Mesenchymal stem cell (in vitro differentiated cells and primary cell): ENCODE results near the gene ACBD4.

ENCODE experiments used
- DNase-seq: peaks from one replicate; pipeline ENCODE4 v3.0.0-alpha.2; 2013
- H2AFZ ChIP-seq: one replicate; pipeline ENCODE4 v1.6.1; 2013; ENCODE audit warnings: low read depth, mild to moderate bottlenecking, control low read depth, inconsistent platforms, low read length, moderate library complexity
- H2AK5ac ChIP-seq: 2 replicates; pipeline ENCODE4 v1.6.1; 2013; ENCODE audit warnings: low read length, moderate library complexity, mild to moderate bottlenecking, inconsistent platforms; ENCODE audit not compliant: severe bottlenecking
- H2BK120ac ChIP-seq: one replicate; pipeline ENCODE4 v1.6.1; 2013; ENCODE audit warnings: low read depth, mild to moderate bottlenecking, inconsistent platforms, low read length, moderate library complexity
- H2BK12ac ChIP-seq, 2 experiments: one replicate each; pipeline ENCODE4 v1.6.1; 2013; ENCODE audit warnings: inconsistent platforms in 2 of 2, low read length in 2 of 2, mild to moderate bottlenecking in 2 of 2, moderate library complexity in 2 of 2, control low read depth in 1 of 2
- H2BK15ac ChIP-seq: one replicate; pipeline ENCODE4 v1.6.1; 2013; ENCODE audit warnings: mild to moderate bottlenecking, low read depth, inconsistent platforms; ENCODE audit not compliant: poor library complexity, severe bottlenecking
- H2BK5ac ChIP-seq: 2 replicates; pipeline ENCODE4 v1.6.1; 2013; ENCODE audit warnings: low read depth, mild to moderate bottlenecking, low read length, control low read depth, inconsistent platforms; ENCODE audit not compliant: poor library complexity, severe bottlenecking
- H3K14ac ChIP-seq, 2 experiments: one replicate each; pipeline ENCODE4 v1.6.1; 2013; ENCODE audit warnings: inconsistent platforms in 2 of 2, low read length in 2 of 2, control low read depth in 1 of 2, mild to moderate bottlenecking in 1 of 2, moderate library complexity in 1 of 2
- H3K18ac ChIP-seq, 2 experiments: one replicate each; pipeline ENCODE4 v1.6.1; 2013; ENCODE audit warnings: inconsistent platforms in 2 of 2, low read length in 2 of 2, control low read depth in 1 of 2, low read depth in 1 of 2, mild to moderate bottlenecking in 1 of 2
- H3K23ac ChIP-seq, 2 experiments: one replicate each; pipeline ENCODE4 v1.6.1; 2013; ENCODE audit warnings: inconsistent platforms in 2 of 2, low read length in 2 of 2, mild to moderate bottlenecking in 2 of 2, moderate library complexity in 2 of 2, control low read depth in 1 of 2
- H3K27ac ChIP-seq: 2 replicates; pipeline ENCODE4 v1.5.1; 2013; ENCODE audit warnings: mild to moderate bottlenecking, moderate library complexity, low read length, control low read depth, inconsistent platforms; ENCODE audit not compliant: poor library complexity, severe bottlenecking
- H3K27me3 ChIP-seq, 2 experiments: 2 replicates each; pipeline versions ENCODE4 v1.6.1 to v1.7.0; 2013; ENCODE audit warnings: low read length in 2 of 2, mild to moderate bottlenecking in 2 of 2, moderate library complexity in 2 of 2, control low read depth in 1 of 2, inconsistent platforms in 1 of 2; ENCODE audit not compliant: control insufficient read depth in 1 of 2, insufficient read depth in 1 of 2
- H3K36me3 ChIP-seq, 2 experiments: 2 replicates each; pipeline versions ENCODE4 v1.6.1 to v1.7.0; 2013; ENCODE audit warnings: low read length in 2 of 2, control low read depth in 1 of 2, inconsistent platforms in 1 of 2, low read depth in 1 of 2, mild to moderate bottlenecking in 1 of 2; ENCODE audit not compliant: insufficient read depth in 2 of 2, control insufficient read depth in 1 of 2
- H3K4ac ChIP-seq, 2 experiments: one replicate each; pipeline ENCODE4 v1.6.1; 2013; ENCODE audit warnings: inconsistent platforms in 2 of 2, low read length in 2 of 2, mild to moderate bottlenecking in 2 of 2, moderate library complexity in 2 of 2, control low read depth in 1 of 2, low read depth in 1 of 2
- H3K4me1 ChIP-seq: 2 replicates; pipeline ENCODE4 v1.6.1; 2013; ENCODE audit warnings: low read depth, low read length, control low read depth; ENCODE audit not compliant: control insufficient read depth, insufficient read depth
- H3K4me2 ChIP-seq: 2 replicates; pipeline ENCODE4 v1.6.1; 2013; ENCODE audit warnings: low read length, mild to moderate bottlenecking, inconsistent platforms; ENCODE audit not compliant: poor library complexity, severe bottlenecking
- H3K4me3 ChIP-seq, 2 experiments: 2 replicates each; pipeline versions ENCODE4 v1.5.1 to v1.7.0; 2013; ENCODE audit warnings: low read length in 2 of 2, mild to moderate bottlenecking in 2 of 2, control low read depth in 1 of 2, low read depth in 1 of 2; ENCODE audit not compliant: insufficient read depth in 1 of 2
- H3K79me1 ChIP-seq: replicated peaks from 2 replicates; pipeline ENCODE4 v1.6.1; 2013; ENCODE audit warnings: mild to moderate bottlenecking, control low read depth, low read length, inconsistent platforms; ENCODE audit not compliant: poor library complexity, severe bottlenecking
- H3K9ac ChIP-seq: 2 replicates; pipeline ENCODE4 v1.7.0; 2013; ENCODE audit warnings: mild to moderate bottlenecking, low read length, moderate library complexity
- H3K9me3 ChIP-seq: 2 replicates; pipeline ENCODE4 v1.7.0; 2013; ENCODE audit warnings: mild to moderate bottlenecking, low read length; ENCODE audit not compliant: control insufficient read depth
- H4K8ac ChIP-seq: one replicate; pipeline ENCODE4 v1.6.1; 2013; ENCODE audit warnings: inconsistent platforms, mild to moderate bottlenecking, low read length, moderate library complexity
- H4K91ac ChIP-seq: one replicate; pipeline ENCODE4 v1.6.1; 2013; ENCODE audit warnings: mild to moderate bottlenecking, low read length, inconsistent platforms
- WGBS: methylation state at CpG from one replicate; pipeline ENCODE4 v1.1.7; 2013; ENCODE audit warnings: mixed read lengths; 5-methylcytosine and 5-hydroxymethylcytosine counted together

ACBD4 gene

GRCh38 chr17:45087504-45087975, 47.9 kb upstream of the ACBD4 start:
- Histone ChIP-seq H2AFZ (no peak overlapping the region), H3K4me3 (no peak overlapping the region), H3K36me3 (peaks cover 56 to 87% of the 10 kb centered on the region in 2 experiments), H3K18ac (no peak overlapping the region), H3K4me2 (no peak overlapping the region), H2BK5ac (no peak overlapping the region), H2AK5ac (no peak overlapping the region), H3K27ac (peak overlapping the region; percentile 46), H3K23ac (no peak overlapping the region), H3K9me3 (no peaks in the 10 kb centered on the region), H3K4me1 (peaks cover 25% of the 10 kb centered on the region), H3K27me3 (no peaks in the 10 kb centered on the region), H3K9ac (peak overlapping the region; percentile 53), H2BK12ac (no peak overlapping the region), H4K91ac (no peak overlapping the region), H2BK120ac (no peak overlapping the region), H4K8ac (no peak overlapping the region), H3K79me1 (peaks cover 16% of the 10 kb centered on the region), H3K4ac (no peak overlapping the region), H2BK15ac (no peak overlapping the region), H3K14ac (no peak overlapping the region)
- WGBS = 92% methylated on average over 3 of the region's 3 CpGs
- no peak for DNase-seq

GRCh38 chr17:45087978-45088377, 47.5 kb upstream of the ACBD4 start:
- Histone ChIP-seq H3K4me2 (no peak overlapping the region), H3K36me3 (peaks cover 55 to 83% of the 10 kb centered on the region in 2 experiments), H3K9me3 (no peaks in the 10 kb centered on the region), H3K14ac (no peak overlapping the region), H2BK120ac (no peak overlapping the region), H3K79me1 (peaks cover 16% of the 10 kb centered on the region), H4K91ac (no peak overlapping the region), H3K4ac (no peak overlapping the region), H3K9ac (peak overlapping the region; percentile 53), H2BK12ac (no peak overlapping the region), H2AFZ (no peak overlapping the region), H3K4me3 (no peak overlapping the region), H2BK5ac (no peak overlapping the region), H3K4me1 (peaks cover 25% of the 10 kb centered on the region), H4K8ac (no peak overlapping the region), H2BK15ac (no peak overlapping the region), H3K23ac (no peak overlapping the region), H3K18ac (no peak overlapping the region), H3K27me3 (no peaks in the 10 kb centered on the region), H3K27ac (peak overlapping the region; percentile 46), H2AK5ac (no peak overlapping the region)
- WGBS = 94% methylated on average over 5 of the region's 5 CpGs
- no peak for DNase-seq

- no peak overlapping the region for H3K14ac ChIP-seq
- no peak overlapping the region for H3K9ac ChIP-seq
- no peak overlapping the region for H2AFZ ChIP-seq
- H3K4me1 ChIP-seq = peaks cover 32% of the 10 kb centered on the region
- H2AK5ac ChIP-seq = peak overlapping the region; percentile 11
- no peak overlapping the region for H3K23ac ChIP-seq
- H3K9me3 ChIP-seq = no peaks in the 10 kb centered on the region
- H2BK12ac ChIP-seq = no peak overlapping the region
- no peak overlapping the region for H2BK120ac ChIP-seq
- H3K27me3 ChIP-seq = no peaks in the 10 kb centered on the region
- H4K8ac ChIP-seq = no peak overlapping the region
- WGBS = 98% methylated on average over 3 of the region's 3 CpGs
- no peak overlapping the region for H3K4ac ChIP-seq
- no peak for DNase-seq
- no peak overlapping the region for H3K4me2 ChIP-seq
- H2BK15ac ChIP-seq = no peak overlapping the region
- H4K91ac ChIP-seq = no peak overlapping the region
- H3K27ac ChIP-seq = peak overlapping the region; percentile 2
- H3K79me1 ChIP-seq = peaks cover 14% of the 10 kb centered on the region
- H3K18ac ChIP-seq = no peak overlapping the region
- H3K4me3 ChIP-seq = no peak overlapping the region
- no peak overlapping the region for H2BK5ac ChIP-seq
- peaks cover 54 to 79% of the 10 kb centered on the region in 2 experiments for H3K36me3 ChIP-seq
Measured at GRCh38 chr17:45088741-45089140, 46.7 kb upstream of the ACBD4 start.

- H2BK15ac ChIP-seq = no peak overlapping the region
- no peak overlapping the region for H3K4ac ChIP-seq
- no peaks in the 10 kb centered on the region for H3K9me3 ChIP-seq
- H4K91ac ChIP-seq = peak overlapping the region; percentile 73
- H4K8ac ChIP-seq = peak overlapping the region; percentile 66
- peaks cover 12% of the 10 kb centered on the region for H3K79me1 ChIP-seq
- peak overlapping the region; percentile 76 for H2AK5ac ChIP-seq
- H2BK5ac ChIP-seq = no peak overlapping the region
- peaks cover 58 to 74% of the 10 kb centered on the region in 2 experiments for H3K36me3 ChIP-seq
- peak overlapping the region in 1 of 2 experiments; percentile 33 for H2BK12ac ChIP-seq
- H3K4me2 ChIP-seq = peak overlapping the region; percentile 2
- H3K23ac ChIP-seq = no peak overlapping the region
- peak overlapping the region; percentile 81 for H3K27ac ChIP-seq
- peak overlapping the region; percentile 55 for H3K9ac ChIP-seq
- no peak overlapping the region for H2BK120ac ChIP-seq
- WGBS = 99% methylated on average over 3 of the region's 3 CpGs
- no peak overlapping the region for H3K14ac ChIP-seq
- H3K18ac ChIP-seq = no peak overlapping the region
- no peak for DNase-seq
- H3K4me1 ChIP-seq = peaks cover 32% of the 10 kb centered on the region
- no peak overlapping the region for H3K4me3 ChIP-seq
- no peak overlapping the region for H2AFZ ChIP-seq
- H3K27me3 ChIP-seq = no peaks in the 10 kb centered on the region
Measured at GRCh38 chr17:45090711-45091110, 44.8 kb upstream of the ACBD4 start.
